Activated CD4-positive, alpha-beta T cell treated with anti-CD3 and anti-CD28 coated beads, Interleukin-2, amount 10 ng/mL, durations not matched to agents 7 days and 5 days (primary cell): ENCODE measurements around the gene CNN2. TPM values are rescaled to one million over a fixed set of nuclear protein-coding genes. Genes with fewer than 3 reads are reported as not detected.

Source experiments
- CTCF ChIA-PET: fragments of 350-600 bp; sonication (Branson Sonifier 250); formaldehyde crosslinking; loops from one replicate; lab custom pipeline; 2021; ENCODE audit warnings: antibody characterized with exemption; lab: Charles Lee
- POLR2A ChIA-PET: fragments of 350-600 bp; sonication (Branson Sonifier 250); formaldehyde crosslinking; loops from one replicate; lab custom pipeline; 2021; ENCODE audit warnings: antibody characterized with exemption; lab: Charles Lee
- DNase-seq: peaks from one replicate; pipeline ENCODE4 v3.0.0-alpha.2; 2020
- H3K27ac Mint-ChIP-seq: one replicate; pipeline ENCODE4 v1.8.0; 2021; ENCODE audit warnings: mild to moderate bottlenecking, moderate library complexity, mixed read lengths
- H3K27me3 Mint-ChIP-seq: one replicate; pipeline ENCODE4 v1.8.0; 2021; ENCODE audit warnings: mixed read lengths
- H3K36me3 Mint-ChIP-seq: one replicate; pipeline ENCODE4 v1.8.0; 2021; ENCODE audit warnings: low read depth, mixed read lengths
- H3K4me1 Mint-ChIP-seq: one replicate; pipeline ENCODE4 v1.8.0; 2021; ENCODE audit warnings: mixed read lengths
- H3K4me3 Mint-ChIP-seq: one replicate; pipeline ENCODE4 v1.8.0; 2021; ENCODE audit warnings: mild to moderate bottlenecking, moderate library complexity, mixed read lengths
- H3K9me3 Mint-ChIP-seq: one replicate; pipeline ENCODE4 v1.8.0; 2021; ENCODE audit warnings: mixed read lengths
- total RNA-seq, 2 experiments: library from RNA; stranded (reverse); gene quantifications; one replicate each; pipeline ENCODE4 v1.2.3, GENCODE V29; 2021

The CNN2 gene
- total RNA-seq, 2 experiments from 2014 or later, result 558 to 580 TPM

DNA sequence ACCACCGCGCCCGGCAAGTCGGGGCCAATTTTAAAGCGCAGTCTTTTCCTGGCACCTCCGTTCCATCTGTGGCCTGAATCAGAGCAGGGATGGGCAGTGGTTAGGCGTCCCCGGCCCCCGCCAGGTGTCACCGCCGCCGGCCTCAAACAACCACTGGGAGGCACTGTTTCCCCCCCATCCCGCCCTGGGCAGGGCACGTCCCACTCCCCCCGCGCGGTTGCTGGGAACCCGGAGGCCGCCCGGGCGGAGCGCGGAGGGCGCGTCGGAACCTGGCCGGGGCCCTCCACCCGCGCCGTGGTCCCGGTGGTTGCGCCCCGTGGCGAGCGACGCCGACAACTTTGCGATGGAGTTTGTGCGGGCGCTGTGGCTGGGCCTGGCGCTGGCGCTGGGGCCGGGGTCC, 26.3 kb upstream of the CNN2 start, which contains the start of gene GRIN3B:
TSS of gene GRIN3B (plus strand) at position 325 of the 400 bp plus-strand sequence. CDS start at position 344, 19 bp downstream.
- ChIA-PET POLR2A (no interaction called here), CTCF (no interaction called here)
- H3K27ac Mint-ChIP-seq, result no peak within 1 kb of the TSS
- no peaks in the 10 kb centered on the region for H3K9me3 Mint-ChIP-seq
- peaks cover 13% of the 10 kb centered on the region for H3K4me1 Mint-ChIP-seq
- H3K27me3 Mint-ChIP-seq, result peaks cover 38% of the 10 kb centered on the region
- no peaks in the 10 kb centered on the region for H3K36me3 Mint-ChIP-seq
- DNase-seq, result peak; percentile 68
- no peak within 1 kb of the TSS for H3K4me3 Mint-ChIP-seq

DNA sequence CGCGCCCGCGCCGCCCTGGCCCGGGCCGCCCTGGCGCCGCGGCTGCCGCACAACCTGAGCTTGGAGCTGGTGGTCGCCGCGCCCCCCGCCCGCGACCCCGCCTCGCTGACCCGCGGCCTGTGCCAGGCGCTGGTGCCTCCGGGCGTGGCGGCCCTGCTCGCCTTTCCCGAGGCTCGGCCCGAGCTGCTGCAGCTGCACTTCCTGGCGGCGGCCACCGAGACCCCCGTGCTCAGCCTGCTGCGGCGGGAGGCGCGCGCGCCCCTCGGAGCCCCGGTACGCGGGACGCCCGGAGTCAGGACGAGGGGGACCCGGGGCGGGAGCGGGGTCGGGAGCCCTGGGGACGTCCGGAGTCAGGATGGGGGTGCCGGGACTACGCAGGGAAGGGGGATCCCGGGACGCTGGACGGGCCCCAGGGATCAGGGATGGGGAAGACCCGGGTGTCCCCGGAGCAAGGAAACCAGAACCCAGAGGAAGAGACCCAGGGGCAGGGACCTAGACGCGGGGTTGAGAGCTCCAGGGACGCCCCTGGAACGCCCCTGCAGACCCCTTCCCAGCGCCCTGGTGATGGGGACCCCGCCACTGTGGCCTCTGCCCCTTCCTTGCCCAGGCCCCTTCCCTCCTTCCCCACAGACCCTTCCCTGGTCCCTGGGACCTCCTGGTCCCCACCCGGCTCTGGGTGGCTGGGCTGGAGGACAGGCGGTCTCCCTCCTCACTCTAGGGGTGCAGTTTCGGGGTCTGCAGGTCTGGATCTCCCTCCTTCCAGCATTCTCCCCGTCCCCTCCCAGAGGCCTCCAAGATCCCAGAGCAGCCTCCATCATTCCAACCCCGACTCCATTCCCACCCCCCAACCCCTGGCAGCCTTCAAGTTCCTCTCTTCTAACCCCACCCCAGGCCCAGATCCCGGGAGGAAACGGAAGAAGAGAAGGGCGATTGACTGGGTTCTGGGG, 25.5 kb upstream of the CNN2 start:
- ChIA-PET POLR2A (no interaction called here), CTCF (interaction anchor here (0.7 to 1.0 kb wide), 2 partner anchors 15 to 18 kb away, joined by 3 read pairs; no protein-coding TSS in a partner anchor)
- H3K36me3 Mint-ChIP-seq, result no peaks in the 10 kb centered on the region
- H3K4me1 Mint-ChIP-seq, result peaks cover 13% of the 10 kb centered on the region
- H3K27me3 Mint-ChIP-seq, result peaks cover 38% of the 10 kb centered on the region
- H3K9me3 Mint-ChIP-seq, result no peaks in the 10 kb centered on the region
- H3K27ac Mint-ChIP-seq, result no peak overlapping the region
- no peak overlapping the region for H3K4me3 Mint-ChIP-seq
- DNase-seq, result no peak

- peak; percentile 66 for DNase-seq
- H3K36me3 Mint-ChIP-seq, result no peaks in the 10 kb centered on the region
- ChIA-PET CTCF (interaction anchor here (0.7 to 1.0 kb wide), 2 partner anchors 16 to 19 kb away, joined by 3 read pairs; no protein-coding TSS in a partner anchor), POLR2A (no interaction called here)
- peaks cover 34% of the 10 kb centered on the region for H3K27me3 Mint-ChIP-seq
- peaks cover 9% of the 10 kb centered on the region for H3K4me1 Mint-ChIP-seq
- no peak overlapping the region for H3K4me3 Mint-ChIP-seq
- no peaks in the 10 kb centered on the region for H3K9me3 Mint-ChIP-seq
- no peak overlapping the region for H3K27ac Mint-ChIP-seq
Observed at GRCh38 chr19:1001538-1002166, 24.8 kb upstream of the CNN2 start.

- Mint-ChIP-seq H3K4me1 (peaks cover 8% of the 10 kb centered on the region), H3K36me3 (no peaks in the 10 kb centered on the region), H3K27me3 (peaks cover 29% of the 10 kb centered on the region), H3K9me3 (no peaks in the 10 kb centered on the region), H3K4me3 (no peak overlapping the region), H3K27ac (peak overlapping the region; percentile 3)
- no peak for DNase-seq
- CTCF ChIA-PET, result interaction anchor here (0.6 kb wide), 1 partner anchor 328 kb away, joined by 6 read pairs; no protein-coding TSS in a partner anchor
- POLR2A ChIA-PET, result no interaction called here
Observed at GRCh38 chr19:1002600-1002999, 23.8 kb upstream of the CNN2 start.

DNA sequence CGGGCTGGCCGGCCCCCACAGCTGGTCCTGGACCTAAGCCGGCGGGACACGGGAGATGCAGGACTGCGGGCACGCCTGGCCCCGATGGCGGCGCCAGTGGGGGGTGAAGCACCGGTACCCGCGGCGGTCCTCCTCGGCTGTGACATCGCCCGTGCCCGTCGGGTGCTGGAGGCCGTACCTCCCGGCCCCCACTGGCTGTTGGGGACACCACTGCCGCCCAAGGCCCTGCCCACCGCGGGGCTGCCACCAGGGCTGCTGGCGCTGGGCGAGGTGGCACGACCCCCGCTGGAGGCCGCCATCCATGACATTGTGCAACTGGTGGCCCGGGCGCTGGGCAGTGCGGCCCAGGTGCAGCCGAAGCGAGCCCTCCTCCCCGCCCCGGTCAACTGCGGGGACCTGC, 23.1 kb upstream of the CNN2 start:
- H3K27me3 Mint-ChIP-seq, result peaks cover 23% of the 10 kb centered on the region
- H3K27ac Mint-ChIP-seq, result no peak overlapping the region
- DNase-seq, result no peak
- POLR2A ChIA-PET, result no interaction called here
- H3K4me1 Mint-ChIP-seq, result peaks cover 8% of the 10 kb centered on the region
- H3K36me3 Mint-ChIP-seq, result peaks cover under 1% of the 10 kb centered on the region
- H3K9me3 Mint-ChIP-seq, result no peaks in the 10 kb centered on the region
- H3K4me3 Mint-ChIP-seq, result no peak overlapping the region
- CTCF ChIA-PET, result no interaction called here

DNA sequence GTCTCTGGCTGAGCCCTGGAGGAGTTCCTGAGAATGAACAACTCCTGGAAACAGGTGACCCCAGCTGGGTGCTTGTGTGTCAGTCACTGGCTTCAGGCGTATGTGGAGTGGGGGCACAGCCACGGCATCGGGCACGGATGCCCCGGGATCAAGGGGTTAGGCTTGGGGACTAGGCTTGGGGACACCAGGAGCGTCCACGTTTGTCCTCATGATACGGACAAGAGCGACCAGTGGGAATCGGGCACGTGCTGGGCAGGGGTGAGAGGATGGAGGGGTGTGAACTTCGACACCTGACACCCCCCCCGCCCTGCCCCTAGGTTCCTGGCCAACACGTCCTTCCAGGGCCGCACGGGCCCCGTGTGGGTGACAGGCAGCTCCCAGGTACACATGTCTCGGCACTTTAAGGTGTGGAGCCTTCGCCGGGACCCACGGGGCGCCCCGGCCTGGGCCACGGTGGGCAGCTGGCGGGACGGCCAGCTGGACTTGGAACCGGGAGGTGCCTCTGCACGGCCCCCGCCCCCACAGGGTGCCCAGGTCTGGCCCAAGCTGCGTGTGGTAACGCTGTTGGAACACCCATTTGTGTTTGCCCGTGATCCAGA, 22.1 kb upstream of the CNN2 start:
- POLR2A ChIA-PET, result no interaction called here
- CTCF ChIA-PET, result interaction anchor here (0.6 kb wide), 1 partner anchor 25 kb away, joined by 3 read pairs; no protein-coding TSS in a partner anchor
- no peak for DNase-seq
- no peaks in the 10 kb centered on the region for H3K9me3 Mint-ChIP-seq
- H3K27me3 Mint-ChIP-seq, result peaks cover 15% of the 10 kb centered on the region
- no peak overlapping the region for H3K4me3 Mint-ChIP-seq
- H3K27ac Mint-ChIP-seq, result no peak overlapping the region
- peaks cover 3% of the 10 kb centered on the region for H3K36me3 Mint-ChIP-seq
- H3K4me1 Mint-ChIP-seq, result peaks cover 5% of the 10 kb centered on the region

- peaks cover 4% of the 10 kb centered on the region for H3K36me3 Mint-ChIP-seq
- H3K27me3 Mint-ChIP-seq, result peaks cover 12% of the 10 kb centered on the region
- DNase-seq, result no peak
- no peaks in the 10 kb centered on the region for H3K9me3 Mint-ChIP-seq
- CTCF ChIA-PET, result interaction anchor here (0.6 kb wide), 2 partner anchors 208 to 304 kb away, joined by 3 read pairs; no protein-coding TSS in a partner anchor
- no peak overlapping the region for H3K4me3 Mint-ChIP-seq
- H3K4me1 Mint-ChIP-seq, result peaks cover 4% of the 10 kb centered on the region
- POLR2A ChIA-PET, result no interaction called here
- peak overlapping the region; percentile 26 for H3K27ac Mint-ChIP-seq
Observed at GRCh38 chr19:1004803-1005664, 21.4 kb upstream of the CNN2 start.

GRCh38 chr19:1006711-1007398, 19.6 kb upstream of the CNN2 start:
- no peak for DNase-seq
- Mint-ChIP-seq H3K36me3 (peaks cover 4% of the 10 kb centered on the region), H3K9me3 (no peaks in the 10 kb centered on the region), H3K27ac (peak overlapping the region; percentile 25), H3K4me1 (no peaks in the 10 kb centered on the region), H3K4me3 (no peak overlapping the region), H3K27me3 (peaks cover 5% of the 10 kb centered on the region)
- POLR2A ChIA-PET, result no interaction called here
- CTCF ChIA-PET, result interaction anchor here (0.6 kb wide), 1 partner anchor 168 kb away, joined by 3 read pairs; no protein-coding TSS in a partner anchor

- DNase-seq, result no peak
- POLR2A ChIA-PET, result no interaction called here
- H3K9me3 Mint-ChIP-seq, result no peaks in the 10 kb centered on the region
- no peak overlapping the region for H3K27ac Mint-ChIP-seq
- CTCF ChIA-PET, result no interaction called here
- no peak overlapping the region for H3K4me3 Mint-ChIP-seq
- no peaks in the 10 kb centered on the region for H3K4me1 Mint-ChIP-seq
- H3K36me3 Mint-ChIP-seq, result peaks cover 4% of the 10 kb centered on the region
- H3K27me3 Mint-ChIP-seq, result peaks cover 2% of the 10 kb centered on the region
Observed at GRCh38 chr19:1007399-1008251, 18.8 kb upstream of the CNN2 start.

DNA sequence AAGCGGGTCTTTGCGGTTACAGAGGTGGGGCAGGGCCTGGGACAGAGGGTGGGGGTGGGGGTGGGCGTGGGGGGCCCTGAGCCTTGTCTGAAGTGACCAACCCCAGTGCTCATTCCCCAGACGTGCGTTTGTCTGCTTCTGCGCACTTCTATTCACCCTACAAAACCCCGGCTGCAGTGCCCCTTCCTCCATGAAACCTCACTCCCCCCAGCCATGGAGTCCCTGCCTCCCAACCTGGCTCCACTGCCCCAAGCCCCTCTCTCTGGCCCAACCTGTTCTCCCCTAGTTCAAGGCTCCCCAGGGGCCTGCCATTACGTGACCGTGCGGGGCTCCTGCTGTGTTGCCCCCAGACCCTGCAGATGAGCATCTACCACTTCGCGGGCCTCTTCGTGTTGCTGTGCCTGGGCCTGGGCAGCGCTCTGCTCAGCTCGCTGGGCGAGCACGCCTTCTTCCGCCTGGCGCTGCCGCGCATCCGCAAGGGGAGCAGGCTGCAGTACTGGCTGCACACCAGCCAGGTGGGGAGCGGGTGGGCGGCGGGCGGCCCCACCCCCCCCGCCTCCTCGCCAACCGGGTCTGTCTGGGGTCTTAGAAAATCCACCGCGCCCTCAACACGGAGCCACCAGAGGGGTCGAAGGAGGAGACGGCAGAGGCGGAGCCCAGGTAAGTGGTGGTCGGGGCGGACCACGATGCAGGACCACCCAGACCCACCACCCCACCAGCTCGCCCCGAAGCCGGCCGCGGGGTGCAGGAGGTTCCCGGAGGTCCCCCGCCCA, 18.0 kb upstream of the CNN2 start:
- ChIA-PET CTCF (no interaction called here), POLR2A (no interaction called here)
- Mint-ChIP-seq H3K4me3 (no peak overlapping the region), H3K4me1 (no peaks in the 10 kb centered on the region), H3K36me3 (peaks cover 4% of the 10 kb centered on the region), H3K27me3 (no peaks in the 10 kb centered on the region), H3K27ac (no peak overlapping the region), H3K9me3 (no peaks in the 10 kb centered on the region)
- DNase-seq, result no peak
